HG03432 (cell line): ENCODE measurements around the gene PRPS1.
"Not testable (repeated sequence)": the region's sequence is repeated elsewhere in the genome, so short reads cannot be mapped to it uniquely, and the experiment has no call there.

ENCODE experiments used
- ATAC-seq: cut with Tn5 transposase; IDR thresholded peaks from one replicate; pipeline ENCODE4 v1.9.1; 2021; ENCODE audit warnings: mild to moderate bottlenecking, moderate library complexity; ENCODE audit not compliant: unreplicated experiment

PRPS1 gene

DNA sequence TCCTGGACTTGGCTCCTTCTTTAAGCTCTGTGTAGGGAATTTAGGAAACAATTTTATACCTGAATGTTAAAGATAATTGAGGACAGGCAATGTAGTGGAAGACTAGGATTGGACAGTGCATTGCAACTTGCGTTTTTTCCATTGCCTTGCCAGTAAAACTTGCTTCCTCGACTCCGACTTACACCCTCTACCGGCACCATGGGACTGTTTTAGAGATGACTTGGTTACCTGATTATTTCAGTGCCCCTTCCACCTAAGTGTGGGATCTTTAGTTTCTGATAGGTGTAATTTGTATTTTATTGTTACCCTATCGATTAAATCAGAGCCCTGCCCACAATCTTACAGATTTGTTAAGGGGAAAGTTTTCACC is 1.2 kb downstream of the PRPS1 start:
- ATAC-seq, result no peak

DNA sequence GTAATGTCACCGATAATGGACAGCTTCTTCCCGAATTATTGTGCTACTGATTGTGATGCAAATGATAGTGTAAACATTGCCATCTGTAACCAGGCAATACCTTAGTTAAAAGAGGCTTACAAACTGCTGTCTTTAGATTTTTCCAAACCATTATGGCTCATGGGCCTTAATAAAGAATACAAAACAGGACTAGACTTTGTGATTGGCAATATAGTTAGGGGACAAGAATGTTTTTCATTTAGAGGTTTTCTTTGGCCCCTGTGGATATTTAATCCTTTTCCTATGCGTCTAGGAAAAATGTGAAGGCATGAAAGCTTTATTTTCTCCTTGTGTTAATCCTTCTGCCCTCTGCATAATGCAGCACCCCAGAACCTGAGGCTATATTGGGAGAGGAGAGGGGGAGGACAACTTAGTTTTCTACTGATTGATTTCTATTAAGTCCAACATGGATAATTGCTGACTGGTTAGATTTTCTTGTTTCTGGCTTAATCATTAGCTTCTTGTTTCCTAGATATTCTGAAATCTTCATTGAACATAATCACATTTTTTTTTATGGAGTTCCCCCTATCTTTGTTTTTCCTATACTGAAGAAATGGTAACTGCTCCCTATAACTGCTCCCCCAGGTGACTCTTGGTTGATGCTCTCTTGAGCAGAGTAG is 1.9 kb downstream of the PRPS1 start:
- no peak for ATAC-seq

DNA sequence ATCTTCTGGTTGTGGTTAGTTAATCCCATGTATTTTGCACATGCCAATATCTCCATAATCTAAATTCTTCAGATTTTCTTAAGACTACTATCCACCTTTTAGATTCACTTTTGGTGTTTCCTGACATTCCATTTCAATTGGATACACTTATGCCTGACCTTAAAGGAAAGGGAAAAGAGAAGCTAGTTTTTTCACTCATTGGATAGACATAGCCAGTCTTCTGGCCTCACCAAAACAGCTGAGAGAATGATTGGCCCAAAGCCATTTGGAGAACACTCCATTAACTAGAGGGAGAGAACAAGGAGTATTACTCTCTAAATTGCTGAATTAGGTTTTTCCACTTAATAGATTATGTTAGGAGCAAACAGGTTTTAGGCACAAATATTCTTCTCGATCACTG is 4.0 kb downstream of the PRPS1 start:
- ATAC-seq, result no peak

DNA sequence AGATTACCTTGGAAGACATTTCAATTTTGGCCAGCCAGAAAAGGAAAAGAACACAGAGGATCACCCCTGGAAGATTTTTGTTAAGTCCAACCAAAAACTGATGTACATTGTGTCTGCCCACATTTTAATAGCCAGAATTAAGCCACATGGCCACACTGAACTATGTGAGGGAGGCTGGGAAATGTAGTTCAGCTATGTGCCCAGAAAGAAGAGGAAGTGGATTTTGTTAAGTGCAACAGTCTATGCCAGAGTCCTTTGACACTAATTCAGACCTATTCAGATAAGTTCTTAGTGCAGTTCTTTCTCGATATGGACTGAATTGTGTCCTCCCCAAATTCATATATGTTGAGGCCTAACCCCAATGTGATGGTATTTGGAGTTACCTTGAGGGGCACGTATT is 18.4 kb downstream of the PRPS1 start:
- ATAC-seq, result no peak

DNA sequence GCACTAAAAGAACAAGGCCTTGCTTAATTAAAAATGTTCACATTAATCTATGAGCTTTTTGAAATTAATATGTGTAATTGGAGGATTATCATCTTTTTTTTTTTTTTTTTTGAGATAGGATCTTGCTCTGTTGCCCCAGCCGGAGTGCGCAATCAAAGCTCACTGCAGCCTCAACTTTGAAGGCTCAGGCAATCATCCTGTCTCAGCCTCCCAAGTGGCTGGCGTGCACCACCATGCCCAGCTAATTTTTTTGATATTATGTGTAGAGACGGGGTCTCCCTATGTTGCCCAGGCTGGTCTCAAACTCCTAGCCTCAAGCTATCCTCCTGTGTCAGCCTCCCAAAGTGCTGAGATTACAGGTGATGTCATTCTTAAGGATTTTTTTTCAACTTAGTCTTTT is 20.0 kb downstream of the PRPS1 start:
- no peak for ATAC-seq

DNA sequence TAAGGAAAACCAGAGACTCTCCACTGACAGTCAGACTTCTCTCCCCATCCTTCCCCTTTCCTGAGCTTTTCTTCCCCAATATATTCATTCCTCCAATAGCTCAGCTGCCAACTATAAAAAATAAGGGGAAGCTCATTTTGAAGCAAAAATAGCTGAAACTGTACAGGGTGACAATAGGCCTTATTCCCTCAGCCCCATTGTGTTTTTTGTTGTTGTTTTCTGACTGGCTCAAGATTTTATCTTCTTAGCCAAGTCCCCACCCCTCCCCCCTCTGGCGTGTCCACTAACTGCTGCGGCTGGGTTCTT is 26.2 kb downstream of the PRPS1 start:
- no peak for ATAC-seq

DNA sequence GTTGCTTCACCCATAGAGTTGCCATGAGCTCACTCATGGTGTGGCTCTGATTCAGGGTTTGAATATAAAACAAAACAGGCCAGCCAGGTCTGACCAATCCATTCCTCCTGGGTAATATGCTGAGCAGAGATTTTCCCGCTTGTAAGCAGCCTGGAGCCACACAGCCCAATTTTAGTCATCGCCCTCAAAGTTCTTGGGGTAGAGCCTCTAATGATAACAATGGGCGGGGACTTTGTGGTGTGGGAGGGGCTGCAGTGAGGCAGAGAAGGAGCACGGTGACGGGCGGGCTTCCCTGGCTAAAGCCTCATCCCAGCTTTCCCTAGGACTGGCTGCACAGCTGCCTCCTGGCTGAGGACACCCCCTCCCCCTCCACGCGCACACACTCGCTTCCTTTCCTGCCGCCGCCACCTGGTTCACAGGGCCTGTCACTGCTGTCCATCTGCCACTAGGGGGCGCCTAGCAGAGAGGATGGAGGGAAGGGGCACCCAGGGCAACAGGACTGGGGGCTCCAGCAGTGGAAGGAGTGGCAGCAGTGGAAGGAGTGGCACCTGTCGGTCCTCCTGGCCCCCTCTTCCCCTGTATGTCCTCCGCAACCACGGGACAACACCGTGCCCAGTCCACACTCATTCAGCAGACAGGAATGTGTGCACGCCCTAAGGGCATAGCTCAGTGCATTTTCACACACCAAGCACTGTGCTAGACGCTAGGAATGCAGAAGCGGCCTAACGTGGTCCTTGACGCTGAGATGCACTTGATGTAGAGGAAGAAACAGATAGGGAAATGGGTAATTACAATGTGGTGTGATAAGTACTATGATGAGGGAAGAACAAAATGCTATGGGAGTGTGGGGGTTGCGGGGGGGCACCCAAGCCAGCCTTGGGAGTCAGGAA is 26.8 kb downstream of the PRPS1 start:
- peak; percentile 91 for ATAC-seq

DNA sequence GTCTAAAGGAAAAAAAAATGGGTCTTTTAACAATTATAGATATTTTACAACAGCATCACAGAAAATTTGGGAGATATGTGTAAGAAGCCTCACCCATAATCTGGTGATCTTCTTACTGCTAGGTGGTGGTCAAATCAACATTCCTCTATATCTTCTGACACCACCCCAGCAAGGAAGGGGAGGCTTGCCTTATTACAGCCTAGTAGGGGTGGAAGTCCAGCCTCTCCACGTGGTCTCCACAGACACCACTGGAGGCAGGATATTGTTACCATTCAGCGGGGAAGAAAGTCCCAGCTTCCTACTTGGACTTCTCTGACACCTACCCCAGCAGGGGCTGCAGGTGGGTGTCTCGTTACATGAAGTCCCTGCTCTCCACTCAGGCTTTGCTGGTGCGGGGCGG is 28.7 kb downstream of the PRPS1 start:
- ATAC-seq, result no peak

DNA sequence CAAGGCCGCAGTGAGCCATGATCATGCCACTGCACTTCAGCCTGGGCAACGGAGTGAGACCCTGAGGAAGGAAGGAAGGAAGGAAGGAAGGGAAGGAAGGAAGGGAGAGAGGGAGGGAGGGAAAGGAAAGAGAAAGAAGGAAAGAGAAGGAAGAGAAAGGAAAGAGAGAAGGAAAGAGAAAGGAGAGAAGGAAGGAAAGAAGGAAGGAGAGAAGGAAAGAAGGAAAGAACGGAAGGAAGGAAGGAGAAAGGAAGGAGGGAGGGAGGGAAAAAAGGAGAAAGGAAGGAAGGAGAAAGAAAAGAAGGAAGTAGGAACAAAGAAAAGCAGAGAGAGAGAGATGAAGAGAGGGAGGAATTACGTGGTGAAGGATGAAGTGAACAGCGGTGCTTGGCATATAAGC is 30.4 kb downstream of the PRPS1 start:
- no peak for ATAC-seq

DNA sequence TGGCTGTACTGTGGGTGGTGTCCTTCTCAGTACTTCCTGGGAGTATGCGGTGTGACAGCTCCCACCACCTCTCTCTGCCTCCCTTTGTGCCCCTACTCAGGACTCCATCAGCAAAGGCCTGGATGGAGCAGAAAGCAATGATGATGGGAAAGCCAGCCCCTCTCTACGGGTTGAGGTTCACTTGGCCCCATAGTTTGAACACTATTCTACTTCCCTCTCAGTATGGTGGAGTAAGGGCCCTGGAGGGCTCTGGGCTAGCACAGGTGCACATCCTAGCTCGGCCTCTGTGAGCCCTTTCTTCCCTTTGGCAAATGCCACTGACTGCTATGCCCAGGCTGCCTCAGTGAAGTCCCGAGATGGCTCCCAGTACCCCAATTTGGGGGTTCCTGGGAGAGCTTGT is 31.0 kb downstream of the PRPS1 start:
- no peak for ATAC-seq

DNA sequence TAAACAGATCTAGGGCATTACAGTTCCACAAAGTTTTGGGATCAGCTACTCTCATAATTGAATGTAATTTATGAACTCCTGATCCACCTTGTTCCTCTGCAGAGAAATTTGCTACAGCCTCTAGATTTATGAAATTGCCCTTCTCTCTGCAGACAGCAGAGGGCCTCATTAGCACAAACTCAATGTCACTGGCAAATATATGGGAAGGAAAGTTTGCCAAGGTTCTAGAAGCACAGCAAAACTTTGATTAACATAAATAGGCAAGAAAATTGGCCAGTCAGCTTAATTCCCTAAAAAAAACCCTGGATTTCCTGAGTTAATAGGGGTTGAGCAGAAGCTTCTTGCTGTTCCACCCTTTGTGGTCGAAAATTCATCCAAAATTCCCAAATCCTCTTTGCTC is 31.5 kb downstream of the PRPS1 start:
- ATAC-seq, result no peak

DNA sequence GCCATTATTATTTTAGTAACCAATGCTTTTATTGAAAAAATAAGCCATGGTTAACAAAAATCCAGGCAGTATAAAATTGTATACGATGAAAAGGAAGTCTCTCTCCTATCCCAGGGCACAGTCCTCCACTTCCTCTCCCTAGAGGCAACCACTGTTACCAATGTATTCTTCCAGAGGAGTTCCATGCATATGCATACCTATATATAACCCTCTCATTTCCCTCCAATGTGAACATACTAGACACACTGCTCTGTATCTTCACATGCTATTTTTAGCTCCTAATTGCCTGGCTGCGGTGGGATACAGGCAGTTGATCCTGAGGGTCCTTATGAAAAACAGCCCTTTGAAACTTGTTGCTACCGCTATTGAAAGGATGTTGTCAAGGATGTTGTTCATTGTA is 33.8 kb downstream of the PRPS1 start:
- no peak for ATAC-seq

DNA sequence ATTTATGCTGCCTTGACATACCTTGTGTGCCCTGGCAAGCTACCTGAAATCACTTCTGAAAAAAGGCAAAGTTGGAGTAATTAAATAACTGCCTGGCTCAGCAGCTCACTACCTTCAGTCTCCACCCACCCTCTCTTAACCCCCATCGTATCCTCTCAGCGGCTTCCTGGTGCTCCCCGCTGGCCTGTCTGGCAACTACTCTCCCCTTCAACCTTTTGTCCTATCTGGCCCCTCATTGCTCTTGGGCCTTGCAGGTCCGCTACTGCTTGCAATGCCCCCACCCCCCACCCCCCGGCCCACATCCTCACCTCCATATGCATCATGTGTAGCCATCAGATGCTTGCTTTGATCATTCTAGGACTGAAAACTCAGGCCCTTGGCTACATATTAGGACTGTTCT is 34.5 kb downstream of the PRPS1 start:
- ATAC-seq, result no peak

DNA sequence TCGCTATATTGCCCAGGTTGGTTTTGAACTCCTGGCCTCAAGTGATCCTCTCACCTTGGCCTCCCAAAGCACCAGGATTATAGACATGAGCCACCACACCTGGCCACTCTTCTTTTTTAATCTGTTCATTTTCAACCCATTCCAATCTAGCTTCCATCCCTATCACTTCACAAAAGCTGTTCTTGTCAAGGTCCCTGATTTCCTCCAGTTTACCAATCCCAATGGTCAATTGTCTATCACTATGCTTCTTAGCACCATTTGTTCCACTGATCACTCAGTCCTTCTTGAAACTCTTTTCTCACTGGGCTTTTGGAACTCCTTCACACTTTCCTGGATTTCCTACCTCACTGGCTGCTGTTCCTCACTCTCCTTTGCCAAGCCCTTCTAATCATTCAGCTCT is 38.6 kb downstream of the PRPS1 start:
- ATAC-seq, result no peak

DNA sequence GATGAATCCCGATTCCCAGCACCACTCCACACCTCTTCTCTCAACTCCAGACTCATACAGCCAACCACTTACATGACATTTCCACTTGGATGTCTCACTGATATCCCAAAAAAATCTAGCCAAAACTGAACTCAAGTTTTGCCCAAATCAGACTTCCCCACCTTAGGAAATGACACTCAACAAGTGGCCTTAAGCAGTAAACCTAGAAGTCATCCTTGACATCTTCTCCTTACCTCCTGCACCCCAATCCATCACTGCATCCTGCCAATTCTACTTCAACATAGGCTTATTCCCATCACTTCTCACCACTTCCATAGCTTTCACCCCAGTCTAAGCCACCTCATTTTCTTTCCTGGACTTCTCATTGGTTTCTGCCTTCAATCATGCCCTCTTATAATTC is 39.1 kb downstream of the PRPS1 start:
- ATAC-seq, result no peak

DNA sequence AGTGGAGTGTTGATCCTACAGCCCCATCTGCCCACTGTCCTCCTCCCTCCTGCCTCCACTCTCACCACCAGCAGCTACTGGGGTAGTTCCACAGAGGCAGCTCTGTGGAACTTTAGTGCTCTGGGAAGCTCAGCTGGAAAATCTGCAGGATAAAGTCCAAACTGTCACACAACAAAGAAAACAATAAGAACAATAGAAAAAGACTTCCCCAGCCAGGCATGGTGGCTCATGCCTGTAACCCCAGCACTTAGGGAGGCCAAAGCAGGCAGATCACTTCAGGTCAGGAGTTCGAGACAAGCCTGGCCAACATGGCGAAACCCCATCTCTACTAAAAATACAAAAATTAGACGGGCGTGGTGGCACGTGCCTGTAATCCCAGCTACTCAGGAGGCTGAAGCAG is 40.4 kb downstream of the PRPS1 start:
- not testable (repeated sequence) for ATAC-seq

DNA sequence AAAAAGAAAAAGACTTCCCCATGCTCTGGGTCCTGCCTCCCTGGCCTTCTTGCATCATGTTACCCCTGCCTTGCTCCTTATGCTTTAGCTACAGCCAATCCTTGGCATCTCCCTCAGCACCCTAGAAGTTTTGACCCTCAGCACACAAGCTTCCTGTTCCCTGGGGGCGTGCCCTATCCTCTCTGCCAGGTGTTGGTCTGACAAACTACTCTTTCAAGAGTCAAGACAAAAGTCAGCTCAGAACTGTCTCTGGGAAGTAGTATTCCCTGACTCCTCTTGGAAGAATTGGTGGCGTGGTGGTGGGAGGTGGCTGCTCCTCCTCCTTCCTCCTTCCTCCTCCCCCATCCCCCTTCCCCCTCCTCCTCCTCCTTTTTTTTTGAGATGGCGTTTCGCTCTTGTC is 41.0 kb downstream of the PRPS1 start:
- no peak for ATAC-seq

DNA sequence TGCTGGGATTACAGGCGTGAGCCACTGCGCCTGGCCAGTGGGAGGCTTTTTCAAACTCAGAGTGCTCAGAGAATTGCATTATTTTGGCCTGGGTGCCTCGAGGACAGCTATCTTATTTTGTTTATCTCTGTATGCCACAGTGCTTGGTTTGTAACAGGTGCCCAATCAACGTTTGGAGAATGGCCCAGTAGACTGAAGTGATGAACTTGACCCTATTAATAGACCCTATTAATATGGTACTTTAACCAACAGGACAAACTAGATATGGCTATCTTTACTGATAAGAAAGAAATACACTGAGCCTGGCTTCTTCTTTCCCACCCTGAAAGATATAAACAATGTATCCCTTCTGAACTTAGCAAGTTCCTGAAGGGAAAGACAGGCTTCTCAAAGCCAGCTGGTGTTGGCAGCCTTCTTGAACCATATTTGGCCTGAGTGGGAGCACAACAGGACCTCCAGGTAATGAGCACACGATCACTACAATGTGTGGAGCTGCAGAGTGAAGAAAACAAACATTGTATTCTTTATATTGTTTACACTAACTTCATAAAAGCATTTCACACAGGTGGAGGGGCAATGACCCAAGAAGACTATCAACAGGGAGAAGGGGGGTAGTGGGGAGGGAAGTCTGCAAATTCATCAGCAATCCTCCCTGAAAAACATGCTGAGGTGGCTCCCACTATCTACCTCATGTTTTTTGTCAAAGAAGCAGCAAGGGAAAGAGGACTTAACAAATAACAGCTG is 41.7 kb downstream of the PRPS1 start:
- ATAC-seq, result no peak

DNA sequence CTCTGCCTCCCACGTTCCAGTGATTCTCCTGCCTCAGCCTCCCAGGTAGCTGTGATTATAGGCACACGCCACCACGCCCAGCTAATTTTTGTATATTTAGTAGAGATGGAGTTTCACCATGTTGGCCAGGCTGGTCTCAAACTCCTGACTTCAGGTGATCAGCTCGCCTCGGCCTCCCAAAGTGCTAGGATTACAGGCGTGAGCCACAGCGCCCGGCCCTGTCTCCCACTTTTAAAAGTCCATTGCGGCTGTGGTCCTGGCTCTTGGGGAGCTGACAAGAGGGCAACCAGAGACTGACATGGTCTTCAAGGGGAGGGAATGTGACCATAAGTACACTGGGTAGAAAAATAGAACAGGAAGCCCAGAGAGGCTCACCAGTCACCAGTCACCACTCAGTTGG is 42.9 kb downstream of the PRPS1 start:
- not testable (repeated sequence) for ATAC-seq

DNA sequence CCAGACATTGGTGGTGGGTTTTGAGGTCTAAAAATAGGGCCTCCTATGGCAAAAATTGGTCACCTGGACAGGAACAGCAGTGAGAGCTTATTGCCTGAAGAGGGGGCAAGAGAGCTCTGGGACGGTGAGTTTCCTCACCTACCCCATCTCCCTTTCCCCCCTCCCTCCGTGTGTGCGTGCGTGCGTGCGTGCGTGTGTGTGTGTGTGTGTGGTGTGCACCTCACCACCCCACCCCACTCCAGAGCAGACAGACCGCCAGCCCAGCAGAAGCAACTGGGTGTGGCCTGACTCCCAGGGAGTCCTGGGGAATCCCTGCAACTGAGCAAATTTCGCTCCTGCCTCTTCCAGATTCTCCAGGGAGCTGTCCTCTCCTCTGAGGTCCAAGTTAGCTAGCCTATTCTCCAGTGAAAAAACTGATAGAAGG is 44.7 kb downstream of the PRPS1 start:
- no peak for ATAC-seq

DNA sequence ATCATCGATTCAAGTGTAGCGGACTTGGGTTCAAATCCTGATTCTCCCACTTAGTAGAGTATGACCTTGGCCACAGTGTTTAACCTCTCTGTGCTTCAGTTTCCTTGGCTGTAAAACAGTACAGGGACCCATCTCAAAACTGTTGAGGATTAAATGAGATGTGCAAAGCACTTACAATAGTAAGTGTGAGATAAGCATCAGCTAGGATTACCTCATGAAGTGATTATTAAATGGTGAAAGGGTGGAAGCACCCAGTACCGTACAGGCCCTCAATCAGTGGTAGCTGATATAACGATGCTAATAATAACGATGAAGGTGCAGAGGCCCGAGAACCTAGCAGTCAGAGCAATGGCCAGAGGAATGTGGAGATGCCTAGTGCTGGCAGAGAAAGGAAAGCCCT is 45.1 kb downstream of the PRPS1 start:
- ATAC-seq, result peak; percentile 9

DNA sequence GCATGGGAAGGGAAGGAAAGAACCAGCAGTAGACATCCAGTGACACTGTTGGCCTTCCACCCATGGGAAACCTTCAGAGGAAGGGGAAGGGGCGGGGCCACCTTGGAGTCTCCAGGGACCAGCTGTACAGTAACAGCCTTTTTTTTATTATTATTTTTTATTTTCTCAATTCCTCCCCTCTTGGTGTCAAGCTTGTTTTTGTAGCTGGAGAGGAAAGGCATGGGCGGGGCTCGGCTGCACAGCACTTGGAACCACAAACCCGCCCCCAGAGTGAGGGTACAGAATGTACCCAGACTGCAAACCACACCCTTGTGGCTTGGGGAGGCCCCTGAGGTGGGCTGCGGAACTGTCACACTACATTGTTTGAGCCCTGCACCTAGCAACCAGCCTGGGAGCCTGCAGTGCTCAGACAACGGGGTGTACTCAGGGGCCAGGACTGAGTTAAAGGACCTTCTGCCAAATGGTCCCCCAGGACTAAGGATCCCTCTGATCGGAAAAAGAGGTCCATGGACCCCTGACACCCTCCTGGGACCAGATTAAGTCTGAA is 45.7 kb downstream of the PRPS1 start:
- peak; percentile 86 for ATAC-seq
